ENCODE measurements around the gene GJA5.

GJA5 gene

GRCh38 chr1:147798731-147799130 is 38.3 kb upstream of the GJA5 start:
- TF ChIP-seq CTCF (IDR thresholded peaks at IDR 0.05; ENCODE audit: low read depth, low read length, missing control alignments) = no peak
- no peak for DNase-seq (ENCODE audit: low read depth)
- no peak overlapping the region for H3K4me3 ChIP-seq (ENCODE audit: low read depth, low read length)

- no peak for TF ChIP-seq CTCF (IDR thresholded peaks at IDR 0.05; ENCODE audit: low read depth, low read length, missing control alignments)
- H3K4me3 ChIP-seq (ENCODE audit: low read depth, low read length) = no peak overlapping the region
- no peak for DNase-seq (ENCODE audit: low read depth)
Measured at GRCh38 chr1:147794570-147794969, 34.2 kb upstream of the GJA5 start.

- no peak for TF ChIP-seq CTCF (IDR thresholded peaks at IDR 0.05; ENCODE audit: low read depth, low read length, missing control alignments)
- no peak overlapping the region for H3K4me3 ChIP-seq (ENCODE audit: low read depth, low read length)
- DNase-seq (ENCODE audit: low read depth) = no peak
Measured at GRCh38 chr1:147791876-147792275, 31.5 kb upstream of the GJA5 start.

- TF ChIP-seq CTCF (IDR thresholded peaks at IDR 0.05; ENCODE audit: low read depth, low read length, missing control alignments) = no peak
- no peak for DNase-seq (ENCODE audit: low read depth)
- no peak overlapping the region for H3K4me3 ChIP-seq (ENCODE audit: low read depth, low read length)
Measured at GRCh38 chr1:147787765-147788164, 27.4 kb upstream of the GJA5 start.

GRCh38 chr1:147786536-147786935 is 26.1 kb upstream of the GJA5 start:
- H3K4me3 ChIP-seq (ENCODE audit: low read depth, low read length) = no peak overlapping the region
- no peak for TF ChIP-seq CTCF (IDR thresholded peaks at IDR 0.05; ENCODE audit: low read depth, low read length, missing control alignments)
- DNase-seq (ENCODE audit: low read depth) = no peak

- no peak for TF ChIP-seq CTCF (IDR thresholded peaks at IDR 0.05; ENCODE audit: low read depth, low read length, missing control alignments)
- DNase-seq (ENCODE audit: low read depth) = no peak
- H3K4me3 ChIP-seq (ENCODE audit: low read depth, low read length) = no peak overlapping the region
Measured at GRCh38 chr1:147785794-147786506, 25.5 kb upstream of the GJA5 start.

GRCh38 chr1:147784941-147785340 is 24.5 kb upstream of the GJA5 start:
- H3K4me3 ChIP-seq (ENCODE audit: low read depth, low read length) = no peak overlapping the region
- no peak for TF ChIP-seq CTCF (IDR thresholded peaks at IDR 0.05; ENCODE audit: low read depth, low read length, missing control alignments)
- no peak for DNase-seq (ENCODE audit: low read depth)
